ENCODE data around the gene ACAN.

Gene ACAN

DNA sequence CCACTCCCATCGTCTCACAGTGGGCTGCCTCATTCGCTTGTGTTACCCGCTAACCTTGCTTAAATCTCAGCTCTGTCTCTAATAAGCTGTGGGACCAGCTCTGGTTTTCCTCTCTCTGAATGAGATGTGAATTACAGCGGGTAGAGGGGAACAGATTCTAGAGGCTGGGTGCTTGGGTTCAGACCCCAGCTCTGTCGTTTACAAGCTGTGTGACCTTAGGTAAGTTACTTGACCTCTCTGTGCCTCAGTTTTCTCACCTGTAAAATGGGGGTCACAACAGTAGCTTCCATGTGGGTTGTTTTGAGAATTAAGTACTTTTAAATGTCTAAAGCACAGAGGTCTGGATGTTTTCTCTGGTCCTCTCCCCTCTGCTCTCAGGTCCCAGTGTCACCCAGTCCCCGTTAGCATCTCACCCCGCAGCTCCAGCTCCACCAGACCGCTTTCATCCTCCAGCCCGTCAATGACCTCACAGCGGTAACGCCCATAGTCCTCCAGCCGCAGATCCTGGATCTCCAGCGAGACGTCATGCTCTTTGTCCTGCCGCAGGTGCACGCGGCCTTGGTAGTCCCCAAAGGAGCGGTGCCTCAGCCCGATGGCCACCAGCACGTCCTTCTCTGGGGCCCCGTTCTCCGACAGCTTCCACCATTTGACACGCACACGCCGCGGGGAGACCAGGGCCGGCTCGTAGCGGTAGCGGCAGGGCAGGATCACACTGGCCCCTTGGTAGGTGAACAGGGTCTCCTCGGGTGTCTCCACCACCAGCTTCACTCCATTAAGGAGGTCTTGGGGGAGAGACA lies 77.9 kb downstream of the ACAN start:
- no peak for DNase-seq

DNA sequence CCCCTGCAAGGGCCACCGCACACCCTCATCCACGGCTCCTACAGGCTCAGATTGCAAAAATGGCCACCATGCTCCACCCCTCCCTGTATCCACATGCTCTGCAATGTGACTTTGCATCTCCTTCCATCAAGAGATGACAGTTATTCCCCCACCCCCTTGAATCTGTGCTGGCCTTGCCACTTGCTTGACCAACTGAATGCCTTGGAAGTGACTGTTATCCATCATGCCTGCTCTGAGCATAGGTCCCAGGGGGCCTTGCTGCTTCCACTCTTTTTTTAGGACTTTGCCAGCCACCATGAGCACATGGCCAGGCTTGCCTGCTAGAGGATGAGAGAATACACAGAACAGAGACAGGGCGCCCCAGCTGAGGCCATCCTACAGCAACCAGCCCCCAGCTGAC lies 78.5 kb downstream of the ACAN start:
- no peak for DNase-seq

DNA sequence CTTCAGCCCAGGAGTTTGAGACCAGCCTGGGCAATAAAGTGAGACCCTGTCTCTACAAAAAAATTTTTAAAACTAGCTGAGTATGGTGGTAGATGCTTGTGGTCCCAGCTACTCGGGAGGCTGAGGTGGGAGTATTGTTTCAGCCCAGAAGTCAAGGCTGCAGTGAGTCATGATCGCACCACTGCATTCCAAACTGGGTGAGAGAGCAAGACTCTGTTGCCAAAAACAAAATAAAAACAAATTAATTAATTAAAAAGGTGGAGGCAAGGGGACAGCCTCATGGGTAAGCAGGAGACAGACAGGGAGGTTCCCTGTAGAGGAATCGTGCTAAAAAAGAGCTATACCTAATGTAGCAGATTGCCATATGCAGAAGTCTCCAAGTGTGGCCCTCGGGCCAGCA lies 79.5 kb downstream of the ACAN start:
- DNase-seq: no peak

DNA sequence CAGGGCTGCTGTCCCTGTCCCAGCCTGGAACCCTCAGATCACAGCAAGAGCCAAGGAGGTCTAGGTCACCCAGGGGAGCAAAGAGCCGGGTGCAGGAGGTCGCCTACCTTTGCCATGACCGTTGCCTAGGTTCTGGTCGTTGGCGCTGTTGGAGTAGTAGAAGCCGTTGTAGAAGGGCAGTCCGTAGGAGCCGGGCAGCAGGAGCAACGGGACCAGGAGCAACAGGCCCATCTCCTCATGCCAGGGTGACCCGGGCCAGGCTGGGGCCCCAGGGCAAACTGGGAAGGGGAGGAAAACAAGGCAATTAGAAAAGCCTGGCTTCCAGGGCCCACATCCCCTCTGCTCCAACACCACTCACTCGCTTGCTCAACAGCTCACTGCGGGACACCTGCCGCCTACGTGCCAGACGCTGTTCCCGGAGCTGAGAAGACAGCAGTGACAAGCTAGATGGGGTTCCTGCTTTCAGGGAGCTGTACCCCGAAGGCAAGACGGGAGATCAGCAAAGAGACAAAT lies 83.9 kb downstream of the ACAN start:
- no peak for DNase-seq

DNA sequence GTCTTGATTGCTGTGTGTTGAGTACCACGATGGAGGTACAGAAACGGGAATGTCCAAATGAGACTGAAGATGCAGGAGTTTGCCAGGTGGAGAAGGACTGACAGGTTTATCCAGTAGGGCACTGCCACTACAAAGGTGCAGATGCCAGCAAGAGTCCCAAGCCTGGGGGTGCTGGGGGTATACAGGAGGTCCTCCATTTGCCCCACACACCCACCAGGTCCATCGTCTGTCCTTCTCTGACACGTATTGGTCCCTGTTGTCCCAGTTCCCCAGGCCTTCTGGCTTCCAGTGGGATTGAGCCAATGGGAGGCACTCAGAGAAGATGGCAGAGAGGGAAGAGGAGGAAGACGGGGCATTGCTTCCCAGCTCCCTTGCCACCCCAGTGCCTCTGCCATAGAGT lies 85.5 kb downstream of the ACAN start:
- DNase-seq: no peak

DNA sequence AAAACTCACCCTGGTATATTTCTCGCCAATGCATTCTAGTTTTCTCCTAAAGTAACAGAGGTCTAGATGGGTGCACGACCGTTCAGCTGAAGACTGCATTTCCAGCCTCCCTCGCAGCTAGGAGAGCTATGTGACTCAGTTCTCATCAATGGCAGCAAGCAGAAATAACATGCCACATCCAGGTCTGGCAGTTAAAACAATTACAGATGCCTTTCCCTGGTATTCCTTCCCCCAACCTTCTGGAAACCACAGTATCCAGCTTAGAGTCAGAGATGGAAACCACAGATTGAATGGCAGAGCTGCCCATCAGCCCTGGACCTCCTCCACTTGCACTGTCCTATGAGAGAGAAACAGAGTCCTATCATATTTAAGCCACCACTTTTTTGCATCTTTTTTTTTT lies 87.3 kb downstream of the ACAN start:
- DNase-seq: no peak

DNA sequence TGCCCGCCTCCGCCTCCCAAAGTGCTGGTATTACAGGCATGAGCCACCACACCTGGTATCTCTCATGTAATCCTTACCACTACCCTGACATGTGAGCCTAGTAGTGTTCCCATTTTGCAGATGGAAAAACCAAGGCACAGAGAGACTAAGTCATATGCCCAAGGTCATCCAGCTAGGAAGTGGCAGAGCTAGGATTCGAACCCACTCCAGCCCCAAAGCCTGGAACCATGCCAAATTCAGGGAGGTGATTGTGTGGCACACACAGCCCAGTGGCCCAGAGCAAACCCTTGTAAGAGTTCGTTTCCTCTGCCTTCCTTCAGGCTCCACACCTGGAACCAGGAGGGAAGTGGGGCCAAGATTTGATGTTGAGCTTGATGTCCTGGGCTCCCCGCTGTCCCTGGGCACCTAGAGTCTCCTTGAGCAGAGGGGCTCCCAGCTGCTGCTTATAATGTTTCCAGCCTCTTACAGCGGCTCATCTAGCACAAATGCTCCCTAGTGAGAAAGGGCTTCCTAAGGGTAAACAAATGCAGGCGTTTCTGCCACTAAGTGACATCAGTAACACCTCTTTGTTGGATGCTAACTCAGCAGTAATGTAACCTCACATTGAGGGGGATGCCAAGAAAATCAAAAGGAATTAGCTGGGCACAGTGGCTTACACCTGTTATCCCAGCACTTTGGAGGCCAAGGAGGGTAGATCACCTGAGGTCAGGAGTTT lies 88.5 kb downstream of the ACAN start:
- no peak for DNase-seq

DNA sequence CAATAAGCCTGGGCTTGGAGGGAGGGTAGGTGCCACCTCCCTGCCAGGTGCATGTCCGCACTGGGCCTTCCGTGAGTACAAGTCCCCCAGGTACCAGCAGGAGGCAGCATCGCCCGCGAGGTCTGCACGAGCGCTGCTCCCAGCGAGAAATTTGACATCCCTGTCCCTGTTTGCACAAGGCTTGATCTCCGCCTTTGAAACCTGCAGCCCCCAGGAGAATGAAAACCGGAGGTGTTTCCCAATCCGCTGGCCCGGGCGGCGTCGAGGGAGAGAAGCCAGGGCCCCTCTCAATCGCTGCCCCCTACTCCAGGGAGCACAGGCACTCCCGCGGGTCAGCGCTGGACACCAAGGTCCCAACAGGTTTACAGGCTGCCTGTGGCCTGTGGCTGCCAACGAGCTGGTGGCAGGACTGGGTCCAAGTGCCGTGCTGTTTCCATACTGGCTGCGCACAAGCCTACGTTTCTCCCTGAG lies 91.1 kb downstream of the ACAN start:
- peak; percentile 93 for DNase-seq

DNA sequence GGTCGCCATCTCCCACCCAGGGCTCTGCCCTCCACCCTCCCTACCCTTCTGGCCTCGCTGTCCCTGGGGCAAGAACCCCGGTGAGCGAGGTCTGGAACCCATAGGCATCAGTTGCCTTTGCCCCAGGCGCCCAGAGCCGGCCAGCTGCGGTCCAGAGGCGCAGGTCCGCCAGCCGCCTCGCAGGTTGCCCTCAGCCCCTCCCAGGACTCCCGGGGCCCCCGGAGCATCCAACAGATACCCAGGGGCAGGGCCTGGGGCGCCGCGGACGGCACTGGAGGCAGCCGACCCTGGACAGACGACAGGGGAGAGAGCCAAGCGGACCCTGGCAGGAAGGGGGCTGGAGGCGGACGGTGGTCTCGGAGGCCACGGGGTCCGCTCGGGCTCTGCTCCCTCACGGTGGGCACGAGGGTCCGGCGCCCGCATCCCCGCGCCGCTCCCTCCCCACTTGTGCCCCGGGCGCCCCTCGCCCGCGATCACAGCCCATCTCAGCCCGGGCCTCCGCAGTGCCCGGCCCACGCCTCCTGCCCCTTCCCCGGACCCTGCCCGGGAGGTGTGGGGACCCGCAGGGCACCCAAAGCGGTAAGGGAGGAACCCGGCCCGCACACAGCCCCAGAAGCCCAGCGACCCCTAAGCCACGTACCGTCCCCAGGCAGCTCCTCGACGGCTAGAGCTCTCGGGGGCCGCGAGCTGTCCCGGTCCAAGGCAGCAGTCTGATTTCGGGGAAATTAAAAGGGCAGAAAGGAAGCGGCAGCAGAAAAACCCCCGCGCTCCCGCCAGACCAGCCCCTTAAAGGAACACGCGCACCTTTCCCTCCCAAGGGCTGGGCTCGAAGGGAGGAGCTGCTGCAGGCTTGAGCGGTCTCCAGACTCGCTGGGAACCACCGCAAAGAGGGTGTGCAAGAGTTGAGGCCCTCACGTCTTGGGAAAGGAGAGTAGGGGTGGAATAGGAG lies 91.9 kb downstream of the ACAN start, which contains the start of gene HAPLN3:
Gene HAPLN3 (minus strand): TSS at position 726 of the 949 bp plus-strand sequence. CDS start 8,246 bp downstream, outside the sequence.
- peak; percentile 85 for DNase-seq

DNA sequence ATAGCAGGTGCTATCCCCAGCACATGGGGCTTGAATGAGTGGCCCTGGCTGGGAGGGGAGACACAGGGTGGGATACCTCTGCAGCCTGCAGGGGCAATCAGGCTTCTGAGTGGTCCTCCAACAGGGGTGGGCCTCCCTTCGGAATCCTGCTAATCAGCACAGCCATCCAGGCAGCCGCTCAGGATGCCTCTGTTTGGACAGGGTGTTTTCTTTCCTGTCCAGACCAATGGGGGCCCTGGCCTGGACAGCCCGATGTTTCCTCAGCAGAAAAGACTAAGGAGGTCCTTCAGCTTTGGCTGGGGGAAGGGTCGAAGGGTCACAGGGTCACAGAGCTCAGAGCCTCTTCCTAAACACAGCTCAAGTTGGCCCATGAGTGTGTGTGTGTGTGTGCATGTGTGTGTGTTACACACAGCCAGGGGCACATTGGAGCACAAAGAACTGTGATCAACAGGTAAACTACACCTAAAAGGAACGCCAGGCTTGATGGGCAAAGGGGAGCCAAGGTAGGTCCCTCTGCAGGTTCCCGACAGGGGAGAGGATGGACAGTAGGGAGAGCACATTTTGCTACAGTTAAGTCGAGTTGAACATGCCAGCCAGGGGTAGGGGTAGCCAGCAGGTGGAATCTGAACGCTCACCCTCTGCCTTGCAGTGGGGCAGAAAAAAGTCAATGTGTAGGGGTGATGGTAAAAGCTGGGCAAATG lies 93.2 kb downstream of the ACAN start:
- no peak for DNase-seq

DNA sequence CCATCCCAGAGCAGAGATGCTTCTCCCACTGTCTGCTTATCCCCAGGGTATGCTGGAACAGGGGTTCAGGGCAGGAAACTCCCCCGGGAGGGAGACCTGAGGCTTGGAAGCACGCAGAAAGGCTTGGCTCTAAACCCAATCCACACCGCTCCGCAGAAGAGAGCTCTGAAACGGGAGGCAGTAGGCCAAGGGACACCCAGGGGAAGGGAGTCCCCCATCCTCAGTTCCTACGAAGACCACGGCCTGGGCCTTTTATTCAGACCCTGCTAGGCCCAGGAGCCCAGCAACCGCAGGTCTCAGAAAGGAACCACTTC lies 93.9 kb downstream of the ACAN start:
- no peak for DNase-seq

DNA sequence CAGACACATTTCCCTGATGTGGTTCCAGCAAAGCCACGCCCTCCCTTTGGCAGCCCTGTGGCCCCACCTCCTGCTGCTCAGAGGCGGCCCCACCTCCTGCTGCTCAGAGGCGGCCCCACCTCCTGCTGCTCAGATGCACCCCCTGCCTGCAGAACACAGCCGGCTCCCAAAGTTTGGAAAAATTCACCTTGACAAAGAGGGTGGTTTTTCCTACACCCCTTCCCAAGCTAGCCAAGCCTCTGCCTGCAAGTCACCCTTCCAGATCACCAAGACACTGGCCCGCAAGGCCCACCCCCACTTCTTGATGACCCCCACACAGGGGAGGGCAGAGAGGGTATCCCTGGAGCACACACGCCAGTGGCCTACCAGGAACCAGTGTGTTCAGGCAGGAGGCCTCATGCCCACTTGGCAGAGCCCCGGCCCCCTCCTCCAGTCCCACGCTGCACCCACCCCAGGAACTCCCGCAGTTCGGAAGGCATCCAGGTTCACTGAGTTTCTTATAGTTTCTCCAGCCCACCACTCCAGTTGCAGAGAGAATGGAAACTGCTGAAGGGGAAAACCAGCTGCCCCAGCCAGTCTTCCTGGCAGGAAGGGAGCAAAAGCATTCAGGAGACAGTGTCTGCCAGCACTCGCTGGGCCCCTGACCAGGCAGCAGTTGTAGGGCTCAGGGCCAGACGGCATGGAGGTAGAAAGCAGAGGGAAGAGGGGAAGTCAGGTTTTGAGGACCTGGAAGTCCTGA lies 94.4 kb downstream of the ACAN start:
- DNase-seq: peak; percentile 85

DNA sequence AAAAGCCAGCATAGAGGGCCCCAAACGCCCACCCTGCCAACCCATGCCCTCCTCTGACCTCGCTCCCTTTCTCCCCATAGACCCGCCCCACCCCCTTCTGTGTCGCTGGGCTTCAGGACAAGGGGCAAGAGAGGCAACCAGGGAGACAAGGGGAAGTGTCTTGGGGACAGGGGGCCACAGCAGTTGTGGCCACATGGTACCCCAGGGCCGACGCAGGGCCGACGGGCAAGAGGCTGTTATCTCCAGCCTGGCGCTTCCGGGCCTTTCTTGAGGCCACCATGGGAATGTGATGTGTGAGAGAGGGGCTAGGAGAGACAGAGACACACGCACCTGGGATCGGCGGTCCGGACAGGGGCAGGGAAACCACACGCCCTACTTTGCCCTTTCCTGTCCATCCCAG lies 95.5 kb downstream of the ACAN start:
- DNase-seq: no peak

DNA sequence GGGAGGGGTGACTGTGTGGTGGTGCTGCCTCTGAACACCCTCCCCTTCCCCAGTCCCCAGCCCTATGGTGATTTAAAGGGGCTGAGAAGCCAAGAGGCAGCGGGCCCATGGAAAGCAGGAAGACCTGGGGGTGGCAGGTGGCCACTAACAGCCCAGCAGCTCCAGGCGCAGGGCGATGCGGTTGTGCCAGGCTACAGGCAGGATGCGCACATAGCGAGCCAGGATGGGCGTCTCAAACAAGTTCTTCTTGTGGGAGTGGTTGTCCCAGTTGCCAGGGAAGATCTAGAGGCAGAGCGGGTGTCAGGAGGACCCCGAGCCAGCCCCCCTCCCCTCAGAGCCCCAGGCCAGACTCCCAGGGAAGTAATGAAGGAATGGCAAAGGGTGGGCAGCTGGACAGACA lies 96.0 kb downstream of the ACAN start:
- DNase-seq: no peak

DNA sequence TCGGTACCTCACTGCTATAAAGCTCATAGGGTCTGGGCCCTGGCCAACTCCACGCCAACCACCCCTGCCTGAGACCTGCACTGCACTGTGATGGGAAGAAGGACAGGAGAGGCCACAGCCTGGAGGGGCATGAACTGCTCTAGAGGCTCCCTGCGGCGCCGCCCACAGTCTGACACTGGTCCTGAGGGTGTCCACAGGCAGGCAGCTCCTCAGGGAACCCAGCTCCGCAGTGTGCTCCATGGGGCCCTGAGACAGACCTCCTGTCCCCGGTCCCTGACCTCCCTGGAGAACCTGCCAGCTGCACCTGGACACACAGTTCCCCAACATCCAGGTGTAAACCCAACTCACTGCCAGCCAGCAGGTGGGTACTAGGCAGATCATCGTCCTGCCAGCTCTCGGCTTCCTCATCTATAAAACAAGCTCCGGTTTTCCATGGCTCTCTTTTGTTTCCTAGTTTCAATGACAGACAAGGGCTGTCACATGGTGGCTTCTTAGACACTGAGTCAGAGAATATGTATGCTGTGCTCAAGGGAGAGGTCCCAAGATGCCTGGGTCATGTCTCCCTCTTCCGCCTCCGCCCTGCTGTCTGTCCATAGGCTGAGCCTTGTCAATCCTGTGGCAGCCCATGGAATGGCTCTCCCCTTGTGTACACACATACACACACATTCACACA lies 97.2 kb downstream of the ACAN start:
- DNase-seq: no peak

DNA sequence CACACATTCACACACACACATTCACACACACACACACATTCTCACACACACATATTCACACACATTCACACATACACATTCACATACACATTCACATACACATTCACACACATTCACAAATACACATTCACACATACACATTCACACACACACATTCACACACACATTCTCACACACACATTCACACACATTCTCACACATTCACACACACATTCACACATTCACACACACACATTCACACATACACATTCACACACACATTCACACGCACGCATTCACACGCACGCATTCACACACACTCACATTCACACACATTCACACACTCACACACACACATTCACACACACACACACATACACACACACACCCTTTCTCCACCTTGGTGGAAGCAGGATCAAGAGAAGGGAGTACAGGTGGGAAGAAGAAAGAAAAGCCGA lies 97.8 kb downstream of the ACAN start:
- DNase-seq: no peak

DNA sequence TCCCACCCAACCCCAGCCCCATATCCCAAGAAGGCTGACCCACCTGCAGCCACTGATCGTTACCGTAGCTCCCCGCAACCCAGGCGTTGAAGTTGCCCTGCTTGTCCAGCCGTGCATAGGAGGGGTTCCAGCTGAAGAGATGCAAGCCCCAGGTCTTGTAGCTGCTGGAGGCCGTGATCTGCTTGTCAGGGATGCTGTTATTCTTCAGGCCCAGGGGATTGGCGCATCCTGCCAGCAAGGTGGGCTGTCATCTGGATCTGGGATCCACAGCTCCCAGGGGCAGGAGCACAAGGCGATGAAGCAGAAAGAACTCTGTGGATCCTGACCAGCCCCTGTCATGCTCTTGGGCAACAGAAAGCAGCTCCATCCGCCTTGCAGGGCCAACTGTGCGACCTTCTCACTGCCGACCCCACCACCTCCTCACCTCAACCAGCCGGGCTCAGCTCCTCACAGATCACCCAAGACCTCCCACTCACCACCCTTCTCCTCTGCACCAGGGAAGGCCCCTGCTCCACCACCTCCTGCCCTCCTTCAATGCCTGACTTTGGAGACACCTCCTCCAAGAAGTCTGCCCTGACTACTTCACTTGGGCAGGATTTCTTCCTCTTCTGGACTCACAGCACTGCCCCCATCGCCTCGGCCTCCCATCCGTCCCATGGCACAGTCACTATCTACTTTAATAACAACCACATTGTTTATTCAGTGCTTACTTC lies 98.4 kb downstream of the ACAN start:
- no peak for DNase-seq

DNA sequence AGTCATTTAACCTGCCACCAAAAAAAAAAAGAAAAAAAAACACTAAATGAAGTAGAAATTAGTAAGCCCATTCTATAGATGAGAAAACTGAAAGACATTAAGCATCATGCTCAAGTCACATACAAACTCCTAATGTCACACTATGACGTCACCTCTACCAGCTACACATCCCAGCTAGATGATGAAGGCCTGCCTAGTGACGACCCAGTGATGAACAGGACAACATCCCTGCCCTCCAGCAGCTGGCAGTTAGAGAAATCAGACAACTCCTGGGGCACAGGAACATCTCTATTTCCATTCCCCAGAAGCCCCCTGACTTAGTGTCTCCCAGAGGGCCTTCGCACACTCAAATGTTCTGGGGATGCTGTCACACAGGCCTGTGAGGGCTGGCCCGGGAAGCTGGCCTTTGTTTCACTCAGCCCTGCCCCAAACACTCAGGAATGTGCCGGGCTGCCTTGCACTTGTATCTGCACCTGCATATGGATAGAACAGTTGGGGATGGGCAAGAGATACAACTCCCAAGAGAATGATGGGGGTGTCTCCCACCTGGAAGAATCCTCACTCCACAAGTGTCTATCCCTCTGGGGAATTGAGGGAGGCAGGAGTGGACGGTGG lies 99.1 kb downstream of the ACAN start:
- no peak for DNase-seq

DNA sequence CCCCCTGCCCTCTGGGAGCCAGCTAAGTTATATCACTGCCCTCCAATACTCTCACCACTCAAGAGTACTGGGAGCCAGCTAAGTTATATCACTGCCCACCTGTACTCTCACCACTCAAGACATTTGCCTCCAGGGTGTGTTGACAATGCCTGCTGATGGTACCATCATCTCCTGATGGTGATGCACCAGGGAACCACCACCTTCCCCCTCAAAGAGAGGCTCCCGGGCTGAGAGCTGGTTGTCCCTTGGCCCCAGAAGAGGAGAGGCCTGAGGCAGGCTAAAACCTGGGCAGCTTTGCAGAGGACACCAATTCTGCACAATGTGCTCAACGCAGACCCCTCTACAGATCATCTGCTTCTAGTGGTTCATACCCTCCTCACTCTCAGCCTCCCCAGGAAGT lies 99.6 kb downstream of the ACAN start:
- DNase-seq: no peak

DNA sequence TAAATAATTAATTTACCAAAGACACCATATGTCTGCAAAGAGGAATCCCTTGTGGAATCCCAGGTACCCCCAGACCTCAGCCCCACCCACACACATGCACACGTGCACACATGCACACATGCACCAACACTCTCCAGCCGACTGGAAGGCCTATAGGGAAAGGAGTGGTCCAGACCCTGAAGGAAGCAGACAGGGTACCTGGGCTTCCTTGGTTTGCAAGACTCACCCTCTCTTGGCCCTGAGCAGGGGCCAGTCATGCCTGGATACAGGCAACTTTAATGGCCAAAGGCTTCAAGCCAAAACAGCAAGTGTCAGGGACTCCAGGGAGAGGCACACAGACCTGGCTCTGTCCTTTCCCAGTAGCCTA lies 101.0 kb downstream of the ACAN start:
- DNase-seq: no peak
